Measurements from ENCODE around the gene NUCKS1.

Gene NUCKS1

DNA sequence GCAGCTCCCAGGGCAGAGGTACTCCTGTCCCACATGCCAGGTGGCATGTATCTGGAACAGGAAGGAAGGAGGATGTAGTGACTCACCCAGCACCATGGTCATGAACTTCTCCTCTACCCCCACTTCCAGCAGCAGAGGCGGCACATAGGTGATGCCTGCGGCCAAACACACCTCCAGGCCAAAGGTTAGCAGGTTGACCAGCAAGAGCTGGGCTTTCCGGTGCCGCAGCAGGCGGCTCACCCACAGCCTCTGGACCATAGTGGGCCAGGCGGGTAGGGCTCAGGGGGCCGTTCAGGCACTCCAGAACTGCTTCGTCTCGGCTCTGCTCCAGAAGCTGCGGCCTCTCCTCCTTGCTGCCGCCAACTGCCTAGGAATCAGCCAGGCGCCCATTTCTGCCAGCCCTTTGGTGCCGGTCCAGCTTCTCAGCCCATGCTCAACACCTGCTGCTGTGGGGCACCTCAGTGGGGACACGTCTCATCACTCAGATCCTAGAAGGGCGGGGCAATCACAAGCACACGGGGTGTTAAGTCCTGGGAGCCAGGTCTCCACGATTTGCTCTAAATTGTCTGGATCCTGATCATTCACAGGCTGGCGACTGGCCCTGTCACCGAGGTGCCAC lies 85.5 kb downstream of the NUCKS1 start:
- in situ Hi-C loops (cut with MboI; ENCODE audit: low pct_unique_long_range_greater_than_20kb, low sequenced_read_pairs, unreplicated experiment): loop anchor here (5.0 to 10.0 kb wide), 2 partner anchors 43 to 140 kb away; no protein-coding TSS in a partner anchor
- TF ChIP-seq, protein P1, sequence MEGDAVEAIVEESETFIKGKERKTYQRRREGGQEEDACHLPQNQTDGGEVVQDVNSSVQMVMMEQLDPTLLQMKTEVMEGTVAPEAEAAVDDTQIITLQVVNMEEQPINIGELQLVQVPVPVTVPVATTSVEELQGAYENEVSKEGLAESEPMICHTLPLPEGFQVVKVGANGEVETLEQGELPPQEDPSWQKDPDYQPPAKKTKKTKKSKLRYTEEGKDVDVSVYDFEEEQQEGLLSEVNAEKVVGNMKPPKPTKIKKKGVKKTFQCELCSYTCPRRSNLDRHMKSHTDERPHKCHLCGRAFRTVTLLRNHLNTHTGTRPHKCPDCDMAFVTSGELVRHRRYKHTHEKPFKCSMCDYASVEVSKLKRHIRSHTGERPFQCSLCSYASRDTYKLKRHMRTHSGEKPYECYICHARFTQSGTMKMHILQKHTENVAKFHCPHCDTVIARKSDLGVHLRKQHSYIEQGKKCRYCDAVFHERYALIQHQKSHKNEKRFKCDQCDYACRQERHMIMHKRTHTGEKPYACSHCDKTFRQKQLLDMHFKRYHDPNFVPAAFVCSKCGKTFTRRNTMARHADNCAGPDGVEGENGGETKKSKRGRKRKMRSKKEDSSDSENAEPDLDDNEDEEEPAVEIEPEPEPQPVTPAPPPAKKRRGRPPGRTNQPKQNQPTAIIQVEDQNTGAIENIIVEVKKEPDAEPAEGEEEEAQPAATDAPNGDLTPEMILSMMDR (IDR thresholded peaks at IDR 0.05; ENCODE audit: extremely low read depth, insufficient read depth, missing control alignments): no peak
- DNase-seq (ENCODE audit: low spot score): peak; percentile 21

DNA sequence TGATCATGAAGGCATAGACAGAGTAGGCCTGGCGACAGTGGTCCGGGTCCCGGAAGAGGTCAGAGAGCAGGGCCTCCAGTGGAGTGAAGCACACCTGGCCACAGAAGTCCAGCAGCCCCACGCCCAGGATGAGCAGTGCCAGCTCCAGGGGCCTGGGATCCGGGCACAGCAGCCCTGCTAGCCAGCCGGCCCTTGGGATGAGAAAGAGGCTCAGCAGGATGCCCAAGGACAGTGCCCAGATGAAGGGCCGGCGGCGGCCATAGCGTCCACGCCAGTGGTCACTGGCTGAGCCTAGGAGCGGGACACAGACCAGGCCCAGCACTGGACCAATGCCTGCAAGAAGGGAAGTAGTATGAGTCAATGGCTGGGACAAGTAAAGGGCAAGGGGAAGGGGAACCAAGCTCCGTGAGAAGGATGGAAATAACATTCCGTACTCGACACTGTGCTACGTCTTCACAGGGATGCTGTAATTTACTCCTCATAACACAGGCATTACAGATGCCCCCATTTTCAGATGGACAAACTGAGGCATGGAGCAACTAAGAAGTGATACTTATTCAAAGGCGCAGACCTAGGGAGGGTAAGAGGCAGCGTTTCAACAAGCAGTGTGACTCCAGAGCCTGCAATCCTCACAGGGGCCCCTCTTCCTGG lies 86.6 kb downstream of the NUCKS1 start:
- in situ Hi-C loops (cut with MboI; ENCODE audit: low pct_unique_long_range_greater_than_20kb, low sequenced_read_pairs, unreplicated experiment): loop anchor here (10.0 kb wide), 1 partner anchor 139 kb away; no protein-coding TSS in a partner anchor
- DNase-seq (ENCODE audit: low spot score): peak; percentile 5

More for the DNA sequence above, 86.6 kb downstream of the NUCKS1 start:
- TF ChIP-seq, protein P1 (IDR thresholded peaks at IDR 0.05; ENCODE audit: extremely low read depth, insufficient read depth, missing control alignments): no peak

Data from GM13977 (cell line).